ENCODE data around the gene UBAC1.

DNA sequence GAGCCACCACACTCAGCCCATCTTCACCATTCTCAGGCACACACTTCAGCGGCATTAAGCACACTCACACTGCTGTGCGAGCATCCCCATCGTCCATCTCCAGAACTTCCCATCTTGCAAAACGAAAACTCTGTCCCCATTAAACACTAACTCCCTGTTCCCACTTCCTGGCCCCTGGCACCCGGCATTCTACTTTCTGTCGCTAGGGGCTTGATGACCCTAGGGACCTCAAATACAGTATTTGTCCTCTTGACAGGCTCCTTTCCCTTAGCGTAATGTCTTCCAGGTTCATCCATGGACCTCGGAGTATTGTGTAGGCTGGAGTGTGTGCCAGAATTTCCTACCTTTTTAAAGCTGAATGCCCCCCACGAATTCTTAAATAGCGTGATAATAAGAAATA is 14.7 kb upstream of the UBAC1 start:
- TF ChIP-seq EZH2 (IDR thresholded peaks at IDR 0.05; ENCODE audit: borderline replicate concordance, low read depth, low read length, poor library complexity, severe bottlenecking), result no peak
- TF ChIP-seq, protein P1, sequence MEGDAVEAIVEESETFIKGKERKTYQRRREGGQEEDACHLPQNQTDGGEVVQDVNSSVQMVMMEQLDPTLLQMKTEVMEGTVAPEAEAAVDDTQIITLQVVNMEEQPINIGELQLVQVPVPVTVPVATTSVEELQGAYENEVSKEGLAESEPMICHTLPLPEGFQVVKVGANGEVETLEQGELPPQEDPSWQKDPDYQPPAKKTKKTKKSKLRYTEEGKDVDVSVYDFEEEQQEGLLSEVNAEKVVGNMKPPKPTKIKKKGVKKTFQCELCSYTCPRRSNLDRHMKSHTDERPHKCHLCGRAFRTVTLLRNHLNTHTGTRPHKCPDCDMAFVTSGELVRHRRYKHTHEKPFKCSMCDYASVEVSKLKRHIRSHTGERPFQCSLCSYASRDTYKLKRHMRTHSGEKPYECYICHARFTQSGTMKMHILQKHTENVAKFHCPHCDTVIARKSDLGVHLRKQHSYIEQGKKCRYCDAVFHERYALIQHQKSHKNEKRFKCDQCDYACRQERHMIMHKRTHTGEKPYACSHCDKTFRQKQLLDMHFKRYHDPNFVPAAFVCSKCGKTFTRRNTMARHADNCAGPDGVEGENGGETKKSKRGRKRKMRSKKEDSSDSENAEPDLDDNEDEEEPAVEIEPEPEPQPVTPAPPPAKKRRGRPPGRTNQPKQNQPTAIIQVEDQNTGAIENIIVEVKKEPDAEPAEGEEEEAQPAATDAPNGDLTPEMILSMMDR (conservative IDR thresholded peaks at IDR 0.05; ENCODE audit: low read depth, low read length), result no peak
